Amniotic epithelial cell (primary cell): Measurements from ENCODE around the gene PPP4R4.

Source experiments
- DNase-seq: peaks from one replicate; pipeline ENCODE4 v3.0.0-alpha.2; 2010; ENCODE audit warnings: low read depth

PPP4R4 gene

GRCh38 chr14:94306047-94306978 is 132.2 kb downstream of the PPP4R4 start:
- DNase-seq = no peak

- DNase-seq = no peak
Observed at GRCh38 chr14:94307410-94307992, 133.4 kb downstream of the PPP4R4 start.

- DNase-seq = no peak
Observed at GRCh38 chr14:94309721-94310120, 135.6 kb downstream of the PPP4R4 start.

GRCh38 chr14:94310248-94310647 is 136.1 kb downstream of the PPP4R4 start:
- DNase-seq = no peak

GRCh38 chr14:94312481-94313246 is 138.5 kb downstream of the PPP4R4 start:
- no peak for DNase-seq

- DNase-seq = peak; percentile 1
Observed at GRCh38 chr14:94313991-94314655, 140.0 kb downstream of the PPP4R4 start.

GRCh38 chr14:94314890-94315289 is 140.8 kb downstream of the PPP4R4 start:
- DNase-seq = no peak

GRCh38 chr14:94316692-94317091 is 142.6 kb downstream of the PPP4R4 start:
- no peak for DNase-seq

- DNase-seq = peak; percentile 21
Observed at GRCh38 chr14:94317259-94317658, 143.1 kb downstream of the PPP4R4 start.

- no peak for DNase-seq
Observed at GRCh38 chr14:94320243-94320642, 146.1 kb downstream of the PPP4R4 start.

GRCh38 chr14:94321421-94322271 is 147.5 kb downstream of the PPP4R4 start:
- DNase-seq = no peak

GRCh38 chr14:94322648-94323570 is 148.8 kb downstream of the PPP4R4 start, which contains the start of gene SERPINA6:
Gene SERPINA6 (minus strand): TSS chr14:94323336. CDS start chr14:94314648, 8,688 bp downstream.
- DNase-seq = peak; percentile 21

GRCh38 chr14:94328196-94328595 is 154.1 kb downstream of the PPP4R4 start:
- no peak for DNase-seq
